Spleen (tissue), 11 donors: ENCODE data around the gene AVPR1B. TPM values are rescaled to one million over a fixed set of nuclear protein-coding genes. Genes with fewer than 3 reads are reported as not detected.
A peak's percentile ranks its signal among the peaks of the same experiment; 100 is the strongest.

ENCODE experiments used
- DNase-seq: peaks from one replicate; pipeline ENCODE4 v3.0.0-alpha.2; 2020
- H3K27ac ChIP-seq, 8 donors: fragments of 200-600 bp; sonication (generic) in 7 of 8; 1 replicate in 4 of 8; 2 replicates in 4 of 8; pipeline versions ENCODE4 v1.5.0 to v1.8.0; 2016 to 2021; ENCODE audit warnings: inconsistent platforms in 4 of 8, mild to moderate bottlenecking in 4 of 8, moderate library complexity in 1 of 8
- H3K27me3 ChIP-seq, 7 donors: fragments of 200-600 bp; sonication (generic) in 6 of 7; replicated peaks in 1 of 7; 1 replicate in 4 of 7; 2 replicates in 3 of 7; pipeline versions ENCODE4 v1.5.0 to v1.8.0; 2016 to 2021; ENCODE audit warnings: inconsistent platforms in 3 of 7, mild to moderate bottlenecking in 1 of 7
- H3K36me3 ChIP-seq, 6 donors: fragments of 200-600 bp; sonication (generic) in 5 of 6; 1 replicate in 4 of 6; 2 replicates in 2 of 6; pipeline versions ENCODE4 v1.5.0 to v1.8.0; 2016 to 2021; ENCODE audit warnings: inconsistent platforms in 2 of 6
- H3K4me1 ChIP-seq, 6 donors: fragments of 200-600 bp; sonication (generic) in 5 of 6; 1 replicate in 3 of 6; 2 replicates in 3 of 6; pipeline versions ENCODE4 v1.5.0 to v1.8.0; 2016 to 2021; ENCODE audit warnings: inconsistent platforms in 3 of 6
- H3K4me3 ChIP-seq, 8 donors: fragments of 200-600 bp; sonication (generic) in 7 of 8; 1 replicate in 4 of 8; 2 replicates in 4 of 8; pipeline versions ENCODE4 v1.5.0 to v1.8.0; 2016 to 2021; ENCODE audit warnings: inconsistent platforms in 4 of 8, mild to moderate bottlenecking in 4 of 8, moderate library complexity in 2 of 8
- H3K9me3 ChIP-seq, 8 donors: fragments of 200-600 bp; sonication (generic) in 7 of 8; 1 replicate in 4 of 8; 2 replicates in 4 of 8; pipeline versions ENCODE4 v1.5.0 to v1.8.0; 2016 to 2021; ENCODE audit warnings: inconsistent platforms in 4 of 8
- POLR2A ChIP-seq, 3 donors: fragments of 450-650 bp; IDR thresholded peaks; one replicate each; pipeline ENCODE4 v1.5.1; 2017; ENCODE audit warnings: antibody characterized with exemption in 3 of 3, mild to moderate bottlenecking in 1 of 3
- POLR2AphosphoS5 ChIP-seq, 3 donors: sonication (generic); formaldehyde crosslinking; IDR thresholded peaks; one replicate each; pipeline ENCODE4 v1.5.1; 2017; ENCODE audit warnings: antibody characterized with exemption in 3 of 3
- WGBS, 5 donors: extraction: QIAGEN DNeasy Blood & Tissue Kit in 3 of 5; methylation state at CpG; one replicate each; pipeline versions ENCODE4 v1.1.5 to v1.1.7; 2013 to 2018; 5-methylcytosine and 5-hydroxymethylcytosine counted together
- intact Hi-C: fragments of 100-400 bp; cut with DNase I; formaldehyde crosslinking; loops from one replicate; pipeline ENCODE4 v1.15.0; 2023; ENCODE audit warnings: low total_unique reads
- polyA plus RNA-seq, 3 donors: library from polyadenylated mRNA; stranded (reverse); fragments of 200-250 nt; gene quantifications; one replicate each; pipeline ENCODE4 v1.2.1, GENCODE V29; 2013
- total RNA-seq, 7 donors: library from RNA; depleted of rRNA in 3 of 7; stranded (reverse); fragments of >200 nt in 3 of 7; fragmentation: NEBNext Ultra II Directional in 4 of 7; extraction: Animal tissue kit (Norgen Biotek cat#: 25700) in 4 of 7; gene quantifications; one replicate each; pipeline versions ENCODE4 v1.1.0 to v1.2.1, GENCODE V29; 2016 to 2021
- TF ChIP-seq, protein P1 (sequence below), 11 experiments: fragments of 200-600 bp in 7 of 11; fragments of 450-650 bp in 4 of 11; sonication (generic) in 4 of 11; IDR thresholded peaks in 8 of 11; conservative IDR thresholded peaks in 3 of 11; 1 replicate in 7 of 11; 2 replicates in 4 of 11; pipeline versions ENCODE4 v1.4.0 to v1.8.0; 2016 to 2021; ENCODE audit warnings: antibody characterized with exemption in 11 of 11, inconsistent platforms in 4 of 11, mild to moderate bottlenecking in 1 of 11
- donor health status: healthy with polysubstance abuse.
- donor health status: DM: no; HTN: no; CAD: no; lungs with moderate emphysema.
- donor health status: DM: no; HTN: no; CAD: no.
- donor health status: Bipolar disorder and iron deficiency.
- donor health status: healthy.
- donor health status: DM: no; HTN: no; CAD: no.
- donor health status: DM: yes; HTN: yes; CAD: no.

Gene AVPR1B
- total and polyA plus RNA-seq, 10 donors, result not detected

DNA sequence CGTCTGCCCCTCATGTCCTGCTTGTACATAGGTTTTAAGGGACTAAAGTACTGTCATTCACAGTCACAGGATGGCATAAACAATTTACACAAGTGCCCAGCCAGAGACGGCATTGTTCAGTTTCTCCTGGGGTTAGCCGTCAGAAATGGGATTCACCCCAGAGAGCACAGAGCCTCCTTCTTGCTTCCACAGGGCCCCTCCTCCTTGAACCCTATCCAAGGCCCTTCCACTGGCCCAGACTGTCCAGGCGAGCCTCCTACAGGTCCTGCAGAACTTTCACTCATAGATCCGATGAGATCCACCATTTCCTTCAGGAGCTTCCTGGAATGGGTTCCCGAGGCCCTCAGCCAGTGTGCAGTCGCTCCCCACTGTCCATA, 10.0 kb downstream of the AVPR1B start:
- no peak for DNase-seq
- 72 to 91% (median 84%) methylated on average over 7 of the region's 7 CpGs for WGBS, 5 donors
- no peaks in the 10 kb centered on the region for H3K36me3 ChIP-seq

GRCh38 chr1:206106328-206107167, 10.6 kb downstream of the AVPR1B start:
- H3K9me3 ChIP-seq, result no peaks in the 10 kb centered on the region
- H3K27ac ChIP-seq, result no peak overlapping the region
- TF ChIP-seq POLR2AphosphoS5 (IDR thresholded peaks at IDR 0.05) (peak in 1 of 3 donors; percentile 13), POLR2A (IDR thresholded peaks at IDR 0.05) (no peak)
- TF ChIP-seq, protein P1, sequence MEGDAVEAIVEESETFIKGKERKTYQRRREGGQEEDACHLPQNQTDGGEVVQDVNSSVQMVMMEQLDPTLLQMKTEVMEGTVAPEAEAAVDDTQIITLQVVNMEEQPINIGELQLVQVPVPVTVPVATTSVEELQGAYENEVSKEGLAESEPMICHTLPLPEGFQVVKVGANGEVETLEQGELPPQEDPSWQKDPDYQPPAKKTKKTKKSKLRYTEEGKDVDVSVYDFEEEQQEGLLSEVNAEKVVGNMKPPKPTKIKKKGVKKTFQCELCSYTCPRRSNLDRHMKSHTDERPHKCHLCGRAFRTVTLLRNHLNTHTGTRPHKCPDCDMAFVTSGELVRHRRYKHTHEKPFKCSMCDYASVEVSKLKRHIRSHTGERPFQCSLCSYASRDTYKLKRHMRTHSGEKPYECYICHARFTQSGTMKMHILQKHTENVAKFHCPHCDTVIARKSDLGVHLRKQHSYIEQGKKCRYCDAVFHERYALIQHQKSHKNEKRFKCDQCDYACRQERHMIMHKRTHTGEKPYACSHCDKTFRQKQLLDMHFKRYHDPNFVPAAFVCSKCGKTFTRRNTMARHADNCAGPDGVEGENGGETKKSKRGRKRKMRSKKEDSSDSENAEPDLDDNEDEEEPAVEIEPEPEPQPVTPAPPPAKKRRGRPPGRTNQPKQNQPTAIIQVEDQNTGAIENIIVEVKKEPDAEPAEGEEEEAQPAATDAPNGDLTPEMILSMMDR (IDR thresholded peaks at IDR 0.05 in 8 of 11, conservative IDR thresholded peaks at IDR 0.05 in 3 of 11), result peak; percentile 76 to 91 (median 87)
- DNase-seq, result peak; percentile 93
- no peak overlapping the region for H3K4me3 ChIP-seq
- H3K4me1 ChIP-seq, result peaks cover 6 to 23% (median 10%) of the 10 kb centered on the region in 6 donors
- no peaks in the 10 kb centered on the region for H3K36me3 ChIP-seq
- H3K27me3 ChIP-seq, result no peaks in the 10 kb centered on the region
- WGBS, 5 donors, result 48 to 56% (median 51%) methylated on average over 8 of the region's 8 CpGs
- intact Hi-C loops, result loop anchor here (5.0 to 10.0 kb wide), 3 partner anchors 74 to 312 kb away; no protein-coding TSS in a partner anchor

More for the DNA sequence above, 10.0 kb downstream of the AVPR1B start:
- H3K27ac ChIP-seq, result no peak overlapping the region
- no peak overlapping the region for H3K4me3 ChIP-seq
- TF ChIP-seq POLR2AphosphoS5 (IDR thresholded peaks at IDR 0.05), result no peak
- intact Hi-C loops, result loop anchor here (5.0 to 10.0 kb wide), 3 partner anchors 75 to 312 kb away; no protein-coding TSS in a partner anchor
- H3K9me3 ChIP-seq, result no peaks in the 10 kb centered on the region
- H3K27me3 ChIP-seq, result no peaks in the 10 kb centered on the region
- peaks cover under 1 to 17% (median 5%) of the 10 kb centered on the region in 6 donors for H3K4me1 ChIP-seq

- no peaks in the 10 kb centered on the region for H3K36me3 ChIP-seq
- H3K27ac ChIP-seq, result no peak overlapping the region
- intact Hi-C loops, result loop anchor here (5.0 to 10.0 kb wide), 3 partner anchors 73 to 311 kb away; no protein-coding TSS in a partner anchor
- TF ChIP-seq, protein P1 (IDR thresholded peaks at IDR 0.05 in 8 of 11, conservative IDR thresholded peaks at IDR 0.05 in 3 of 11), result no peak
- TF ChIP-seq POLR2A (IDR thresholded peaks at IDR 0.05), result no peak
- TF ChIP-seq POLR2AphosphoS5 (IDR thresholded peaks at IDR 0.05), result no peak
- H3K27me3 ChIP-seq, result no peaks in the 10 kb centered on the region
- H3K9me3 ChIP-seq, result no peaks in the 10 kb centered on the region
- no peak for DNase-seq
- H3K4me3 ChIP-seq, result no peak overlapping the region
- H3K4me1 ChIP-seq, result peaks cover 6 to 33% (median 16%) of the 10 kb centered on the region in 6 donors
- WGBS, 5 donors, result 65 to 81% (median 74%) methylated on average over 4 of the region's 4 CpGs
Observed at GRCh38 chr1:206105464-206105995, 11.7 kb downstream of the AVPR1B start.

- Histone ChIP-seq H3K4me3 (no peak overlapping the region), H3K9me3 (no peaks in the 10 kb centered on the region), H3K27ac (no peak overlapping the region), H3K4me1 (peaks cover 6 to 41% (median 18%) of the 10 kb centered on the region in 6 donors), H3K36me3 (no peaks in the 10 kb centered on the region), H3K27me3 (no peaks in the 10 kb centered on the region)
- TF ChIP-seq POLR2A (IDR thresholded peaks at IDR 0.05) (no peak), POLR2AphosphoS5 (IDR thresholded peaks at IDR 0.05) (no peak)
- TF ChIP-seq, protein P1 (IDR thresholded peaks at IDR 0.05 in 8 of 11, conservative IDR thresholded peaks at IDR 0.05 in 3 of 11), result no peak
- no peak for DNase-seq
- intact Hi-C loops, result loop anchor here (10.0 kb wide), 1 partner anchor 309 kb away; no protein-coding TSS in a partner anchor
- 91 to 95% (median 92%) methylated on average over 10 of the region's 10 CpGs for WGBS, 5 donors
Observed at GRCh38 chr1:206103979-206104378, 13.2 kb downstream of the AVPR1B start.
